GM23248 (cell line): ENCODE measurements around the gene DFFB. TPM values are rescaled to one million over a fixed set of nuclear protein-coding genes. Genes with fewer than 3 reads are reported as not detected.

Experiments used
- DNase-seq: peaks from one replicate; pipeline ENCODE4 v3.0.0-alpha.2; 2015
- H2AFZ ChIP-seq: fragments of 200-600 bp; sonication (generic); 2 replicates; pipeline ENCODE4 v1.6.1; 2016; ENCODE audit warnings: antibody characterized with exemption
- H3F3A ChIP-seq: fragments of 200-600 bp; sonication (generic); 2 replicates; pipeline ENCODE4 v1.6.1; 2016; ENCODE audit warnings: mild to moderate bottlenecking, antibody characterized with exemption, mixed run types; ENCODE audit not compliant: insufficient read depth
- H3K27ac ChIP-seq: fragments of 200-600 bp; sonication (generic); 2 replicates; pipeline ENCODE4 v1.5.1; 2016; ENCODE audit warnings: mild to moderate bottlenecking
- H3K27me3 ChIP-seq: fragments of 200-600 bp; sonication (generic); replicated peaks from 2 replicates; pipeline ENCODE4 v1.6.1; 2016; ENCODE audit warnings: mild to moderate bottlenecking; ENCODE audit not compliant: insufficient read depth
- H3K36me3 ChIP-seq: fragments of 200-600 bp; sonication (generic); 2 replicates; pipeline ENCODE4 v1.6.1; 2016; ENCODE audit warnings: low read depth, mild to moderate bottlenecking
- H3K4me1 ChIP-seq: fragments of 200-600 bp; sonication (generic); 2 replicates; pipeline ENCODE4 v1.6.1; 2016; ENCODE audit warnings: mild to moderate bottlenecking; ENCODE audit not compliant: insufficient read depth
- H3K4me2 ChIP-seq: fragments of 200-600 bp; sonication (generic); one replicate; pipeline ENCODE4 v1.6.1; 2016; ENCODE audit warnings: mild to moderate bottlenecking; ENCODE audit not compliant: unreplicated experiment
- H3K4me3 ChIP-seq: fragments of 200-600 bp; sonication (generic); 2 replicates; pipeline ENCODE4 v1.5.1; 2016; ENCODE audit warnings: mild to moderate bottlenecking
- H3K79me2 ChIP-seq: fragments of 200-600 bp; sonication (generic); 2 replicates; pipeline ENCODE4 v1.6.1; 2016; ENCODE audit warnings: mild to moderate bottlenecking; ENCODE audit not compliant: insufficient read depth
- H3K9ac ChIP-seq: fragments of 200-600 bp; sonication (generic); 2 replicates; pipeline ENCODE4 v1.6.1; 2016; ENCODE audit warnings: mild to moderate bottlenecking
- H3K9me2 ChIP-seq: fragments of 200-600 bp; sonication (generic); 2 replicates; pipeline ENCODE4 v1.6.1; 2016; ENCODE audit warnings: mixed run types, mild to moderate bottlenecking, moderate library complexity; ENCODE audit not compliant: insufficient read depth
- H3K9me3 ChIP-seq: fragments of 200-600 bp; sonication (generic); one replicate; pipeline ENCODE4 v1.6.1; 2017; ENCODE audit warnings: low read depth
- H4K20me1 ChIP-seq: fragments of 200-600 bp; sonication (generic); 2 replicates; pipeline ENCODE4 v1.6.0; 2016; ENCODE audit not compliant: insufficient read depth
- EZH2 ChIP-seq: fragments of 200-600 bp; sonication (generic); IDR thresholded peaks from 2 replicates; pipeline ENCODE4 v1.6.1; 2018; ENCODE audit warnings: antibody characterized with exemption, mild to moderate bottlenecking; ENCODE audit not compliant: insufficient read depth, poor library complexity, severe bottlenecking
- EZH2phosphoT487 ChIP-seq: fragments of 200-600 bp; sonication (generic); IDR thresholded peaks from 2 replicates; pipeline ENCODE4 v1.6.1; 2018; ENCODE audit warnings: antibody characterized with exemption, moderate library complexity, mild to moderate bottlenecking, low read depth; ENCODE audit not compliant: insufficient read depth
- WGBS, 2 experiments: methylation state at CpG; one replicate each; pipeline ENCODE4 v1.1.6; 2015 to 2017; ENCODE audit warnings: low lambda C conversion rate in 2 of 2, low coverage in 1 of 2; ENCODE audit errors: missing lambda C conversion rate in 2 of 2; 5-methylcytosine and 5-hydroxymethylcytosine counted together
- in situ Hi-C: fragments of 300-500 bp; cut with MboI; formaldehyde crosslinking; loops from 2 replicates; pipeline ENCODE4 v1.15.0; 2020
- polyA plus RNA-seq: library from polyadenylated mRNA; unstranded; fragments of >200 nt; fragmentation: Nextera tagmentation; extraction: Ambion mirVana; gene quantifications from 2 replicates; pipeline ENCODE4 v1.2.1, GENCODE V29; 2016
- total RNA-seq: library from RNA; depleted of rRNA; stranded (reverse); fragments of >200 nt; shearing (Covaris generic); gene quantifications from 2 replicates; pipeline ENCODE4 v1.2.3, GENCODE V29; 2014

The DFFB gene
- total and polyA plus RNA-seq, 2 experiments from 2014 or later = 3.2 to 18.3 TPM

DNA sequence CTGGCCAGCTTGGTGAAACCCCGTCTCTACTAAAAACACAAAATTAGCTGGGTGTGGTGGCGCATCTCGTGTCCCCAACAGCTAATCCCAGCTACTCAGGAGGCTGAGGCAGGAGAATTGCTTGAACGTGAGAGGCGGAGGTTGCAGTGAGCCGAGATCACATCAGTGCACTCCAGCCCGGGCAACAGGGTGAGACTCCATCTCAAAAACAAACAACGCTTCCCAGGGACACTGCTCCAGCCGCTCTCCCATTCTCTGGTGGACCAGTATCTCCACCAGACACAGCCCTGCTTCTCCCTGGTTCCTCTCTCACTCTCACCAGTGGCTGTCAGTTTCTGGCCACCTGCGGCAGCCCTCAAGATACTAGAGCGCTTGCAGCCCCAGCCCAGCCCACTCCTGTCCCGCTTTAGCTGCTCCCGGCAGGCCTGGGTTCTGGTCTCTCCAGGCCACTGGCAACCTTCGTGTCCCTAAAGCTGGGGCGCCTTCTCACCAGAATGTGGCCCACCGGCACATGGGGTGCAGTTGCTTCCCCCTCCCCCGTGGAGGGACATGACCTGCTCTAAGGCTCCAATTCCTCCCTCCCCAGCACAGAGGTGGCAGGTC is 40.0 kb upstream of the DFFB start:
- in situ Hi-C loops = no loop called here
- Histone ChIP-seq H2AFZ (no peak overlapping the region), H3K4me1 (no peaks in the 10 kb centered on the region), H4K20me1 (no peaks in the 10 kb centered on the region), H3K27ac (no peak overlapping the region), H3K27me3 (no peaks in the 10 kb centered on the region), H3K4me3 (no peak overlapping the region), H3F3A (no peaks in the 10 kb centered on the region), H3K79me2 (no peaks in the 10 kb centered on the region), H3K4me2 (no peak overlapping the region), H3K9ac (no peak overlapping the region), H3K9me2 (no peaks in the 10 kb centered on the region), H3K36me3 (no peaks in the 10 kb centered on the region; the same call in 1 of the 2 replicates), H3K9me3 (no peaks in the 10 kb centered on the region)
- TF ChIP-seq EZH2phosphoT487 (no peak), EZH2 (no peak)
- no peak for DNase-seq
- 95 to 98% methylated on average over 17 of the region's 17 CpGs for WGBS, 2 experiments

GRCh38 chr1:3817821-3818597 is 39.3 kb upstream of the DFFB start:
- DNase-seq = no peak

GRCh38 chr1:3819771-3820200 is 37.5 kb upstream of the DFFB start:
- Histone ChIP-seq H3K9ac (no peak overlapping the region), H2AFZ (no peak overlapping the region), H3K9me3 (no peaks in the 10 kb centered on the region), H3K4me1 (no peaks in the 10 kb centered on the region), H3K4me3 (no peak overlapping the region), H4K20me1 (no peaks in the 10 kb centered on the region), H3K79me2 (no peaks in the 10 kb centered on the region), H3K4me2 (no peak overlapping the region), H3K27ac (no peak overlapping the region), H3F3A (no peaks in the 10 kb centered on the region), H3K36me3 (no peaks in the 10 kb centered on the region; the same call in 1 of the 2 replicates), H3K27me3 (no peaks in the 10 kb centered on the region), H3K9me2 (no peaks in the 10 kb centered on the region)
- in situ Hi-C loops = no loop called here
- DNase-seq = no peak
- WGBS, 2 experiments = 62 to 63% methylated on average over 10 of the region's 10 CpGs
- TF ChIP-seq EZH2phosphoT487 (no peak), EZH2 (no peak)

More at GRCh38 chr1:3817821-3818597, 39.3 kb upstream of the DFFB start:
- in situ Hi-C loops = no loop called here
- Histone ChIP-seq H3K36me3 (no peaks in the 10 kb centered on the region; the same call in 1 of the 2 replicates), H3K27ac (no peak overlapping the region), H3K79me2 (no peaks in the 10 kb centered on the region), H3K9me2 (no peaks in the 10 kb centered on the region), H3F3A (no peaks in the 10 kb centered on the region), H3K4me3 (no peak overlapping the region), H2AFZ (no peak overlapping the region), H4K20me1 (no peaks in the 10 kb centered on the region), H3K9ac (no peak overlapping the region), H3K9me3 (no peaks in the 10 kb centered on the region), H3K27me3 (no peaks in the 10 kb centered on the region), H3K4me1 (no peaks in the 10 kb centered on the region), H3K4me2 (no peak overlapping the region)
- no peak for TF ChIP-seq EZH2
- no peak for TF ChIP-seq EZH2phosphoT487
- WGBS, 2 experiments = 96 to 97% methylated on average over 28 of the region's 28 CpGs

DNA sequence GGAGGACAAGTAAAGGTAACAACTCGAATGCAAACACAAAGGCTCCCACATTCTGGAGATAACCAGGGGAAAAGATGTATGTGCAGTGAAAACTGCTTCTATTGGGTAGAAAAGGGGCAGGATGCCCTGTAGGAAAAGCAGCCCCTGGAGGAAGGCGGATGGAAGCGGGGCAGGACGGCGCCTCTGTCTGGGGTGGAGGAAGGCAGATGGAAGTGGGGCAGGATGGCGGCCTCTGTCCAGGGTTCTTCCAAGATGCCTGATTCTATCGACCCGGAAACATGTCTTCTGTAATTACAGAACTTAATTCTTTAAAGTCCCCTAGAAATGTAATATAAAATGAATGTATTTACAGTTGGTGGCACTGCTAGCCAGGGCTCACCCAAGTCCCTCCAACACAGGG is 37.0 kb upstream of the DFFB start:
- Histone ChIP-seq H3K9me3 (no peaks in the 10 kb centered on the region), H3K4me1 (no peaks in the 10 kb centered on the region), H3K4me2 (no peak overlapping the region), H3F3A (no peaks in the 10 kb centered on the region), H3K27ac (no peak overlapping the region), H3K9me2 (no peaks in the 10 kb centered on the region), H3K4me3 (no peak overlapping the region), H3K79me2 (no peaks in the 10 kb centered on the region), H2AFZ (no peak overlapping the region), H3K27me3 (no peaks in the 10 kb centered on the region), H4K20me1 (no peaks in the 10 kb centered on the region), H3K36me3 (peaks cover under 1% of the 10 kb centered on the region; the same call in 1 of the 2 replicates), H3K9ac (no peak overlapping the region)
- TF ChIP-seq EZH2phosphoT487 (no peak), EZH2 (no peak)
- whole genome bisulfite sequencing, 2 experiments = 90 to 92% methylated on average over 8 of the region's 8 CpGs
- in situ Hi-C loops = no loop called here
- no peak for DNase-seq
